K562 (cell line): ENCODE data around the gene PRDX2. TPM values are rescaled to one million over a fixed set of nuclear protein-coding genes. Genes with fewer than 3 reads are reported as not detected.

Source experiments
- AFF4 ChIP-seq: sonication (generic); formaldehyde crosslinking; IDR thresholded peaks from 2 replicates; pipeline ENCODE4 v1.8.0; 2023; ENCODE audit warnings: mild to moderate bottlenecking, missing genetic modification reagents
- DACH1 ChIP-seq: fragments of 450-650 bp; IDR thresholded peaks from 2 replicates; pipeline ENCODE4 v1.6.1; 2018; ENCODE audit not compliant: partially characterized antibody
- EGR1 ChIP-seq: fragments of 450-650 bp; conservative IDR thresholded peaks from 2 replicates; pipeline ENCODE4 v1.6.1; 2017; ENCODE audit warnings: mild to moderate bottlenecking
- FOXJ3 ChIP-seq: sonication (generic); formaldehyde crosslinking; IDR thresholded peaks from 2 replicates; pipeline ENCODE4 v1.4.0; 2020; ENCODE audit warnings: mild to moderate bottlenecking, missing genetic modification reagents
- L3MBTL2 ChIP-seq: fragments of 450-650 bp; IDR thresholded peaks from 2 replicates; pipeline ENCODE4 v1.6.1; 2016; ENCODE audit warnings: mild to moderate bottlenecking, moderate library complexity
- NFRKB ChIP-seq: fragments of 450-650 bp; IDR thresholded peaks from 2 replicates; pipeline ENCODE4 v1.6.1; 2016; ENCODE audit warnings: low read depth
- RBM15 ChIP-seq: fragments of 200-400 bp; formaldehyde crosslinking; IDR thresholded peaks from 2 replicates; pipeline ENCODE4 v1.6.1; 2018; ENCODE audit warnings: mild to moderate bottlenecking, low read length, moderate library complexity; ENCODE audit not compliant: insufficient read depth
- SIN3A ChIP-seq, 2 experiments: fragments of 150-350 bp in 1 of 2; IDR thresholded peaks; 2 replicates each; pipeline ENCODE4 v1.6.1; 2011 to 2016; ENCODE audit warnings: borderline replicate concordance in 2 of 2, low read depth in 2 of 2, low read length in 2 of 2, mild to moderate bottlenecking in 2 of 2, moderate library complexity in 2 of 2; ENCODE audit not compliant: control insufficient read depth in 1 of 2
- TEAD2 ChIP-seq: fragments of 450-650 bp; IDR thresholded peaks from 2 replicates; pipeline ENCODE4 v1.6.1; 2016; ENCODE audit warnings: missing genetic modification characterization, control low read depth, missing compliant biosample characterization
- TFE3 ChIP-seq: fragments of 450-650 bp; formaldehyde crosslinking; IDR thresholded peaks from 2 replicates; pipeline ENCODE4 v1.4.0; 2020; ENCODE audit warnings: mild to moderate bottlenecking, mixed read lengths
- XRCC3 ChIP-seq: fragments of 450-650 bp; IDR thresholded peaks from 2 replicates; pipeline ENCODE4 v1.6.1; 2017; ENCODE audit warnings: mild to moderate bottlenecking, moderate library complexity
- ZBTB2 ChIP-seq: fragments of 450-650 bp; IDR thresholded peaks from 2 replicates; pipeline ENCODE4 v1.6.1; 2016; ENCODE audit warnings: antibody characterized with exemption
- polyA plus RNA-seq, 8 experiments: library from polyadenylated mRNA; depleted of rRNA in 4 of 8; stranded (reverse) in 5 of 8; unstranded in 3 of 8; fragments of >200 nt; fragmentation: Nextera tagmentation in 2 of 8; fragmentation: Illumina TruSeq in 1 of 8; extraction: Ambion mirVana in 2 of 8; extraction: Trizol in 1 of 8; gene quantifications; 2 replicates each; pipeline versions ENCODE4 v1.2.1 to v1.2.3, GENCODE V29; 2011 to 2014; ENCODE audit warnings: inconsistent platforms in 1 of 8, missing spikeins in 1 of 8
- total RNA-seq, 7 experiments: library from RNA; depleted of rRNA in 6 of 7; stranded (reverse); fragments of >200 nt in 6 of 7; fragmentation: Illumina TruSeq in 2 of 7; extraction: Trizol in 2 of 7; gene quantifications; 2 replicates each; pipeline versions ENCODE4 v1.2.1 to v1.2.3, GENCODE V29; 2011 to 2021; ENCODE audit warnings: low replicate concordance in 1 of 7
- TF ChIP-seq, protein P1 (sequence below): fragments of 450-650 bp; formaldehyde crosslinking; IDR thresholded peaks from 2 replicates; pipeline ENCODE4 v1.4.0; 2020; ENCODE audit warnings: mild to moderate bottlenecking, moderate library complexity
- TF ChIP-seq, protein P2 (sequence below), 3 experiments: IDR thresholded peaks in 2 of 3; conservative IDR thresholded peaks in 1 of 3; 2 replicates each; pipeline ENCODE4 v1.5.1; 2011 to 2012; ENCODE audit warnings: low read length in 3 of 3, mild to moderate bottlenecking in 3 of 3, control low read depth in 2 of 3, improper control_type of control experiment in 1 of 3, inconsistent platforms in 1 of 3, low read depth in 1 of 3, mixed read lengths in 1 of 3, moderate library complexity in 1 of 3; ENCODE audit not compliant: insufficient read depth in 2 of 3

PRDX2 gene
- total and polyA plus RNA-seq, 9 of the 15 experiments (the other 6 are each of a cell fraction or from before 2014, with no cell fraction given), result 206 to 1,183 (median 415) TPM

DNA sequence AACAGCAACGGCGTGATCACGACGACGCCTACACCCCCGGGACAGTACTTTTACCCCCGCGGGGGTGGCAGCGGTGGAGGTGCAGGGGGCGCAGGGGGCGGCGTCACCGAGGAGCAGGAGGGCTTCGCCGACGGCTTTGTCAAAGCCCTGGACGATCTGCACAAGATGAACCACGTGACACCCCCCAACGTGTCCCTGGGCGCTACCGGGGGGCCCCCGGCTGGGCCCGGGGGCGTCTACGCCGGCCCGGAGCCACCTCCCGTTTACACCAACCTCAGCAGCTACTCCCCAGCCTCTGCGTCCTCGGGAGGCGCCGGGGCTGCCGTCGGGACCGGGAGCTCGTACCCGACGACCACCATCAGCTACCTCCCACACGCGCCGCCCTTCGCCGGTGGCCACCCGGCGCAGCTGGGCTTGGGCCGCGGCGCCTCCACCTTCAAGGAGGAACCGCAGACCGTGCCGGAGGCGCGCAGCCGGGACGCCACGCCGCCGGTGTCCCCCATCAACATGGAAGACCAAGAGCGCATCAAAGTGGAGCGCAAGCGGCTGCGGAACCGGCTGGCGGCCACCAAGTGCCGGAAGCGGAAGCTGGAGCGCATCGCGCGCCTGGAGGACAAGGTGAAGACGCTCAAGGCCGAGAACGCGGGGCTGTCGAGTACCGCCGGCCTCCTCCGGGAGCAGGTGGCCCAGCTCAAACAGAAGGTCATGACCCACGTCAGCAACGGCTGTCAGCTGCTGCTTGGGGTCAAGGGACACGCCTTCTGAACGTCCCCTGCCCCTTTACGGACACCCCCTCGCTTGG lies 9.3 kb downstream of the PRDX2 start (continued):
- TF ChIP-seq AFF4 (peak; percentile 93), SIN3A (IDR thresholded peaks at IDR 0.05; ENCODE audit: borderline replicate concordance in 2 of 2, control insufficient read depth in 1 of 2, low read depth in 2 of 2, low read length in 2 of 2) (peak; percentile 67 to 68; a peak in 2 of 4 replicates), ZBTB2 (peak; percentile 35; the same call in 1 of the 2 replicates), FOXJ3 (CRISPR knock-in tag) (no peak), NFRKB (no peak), DACH1 (peak; percentile 65), RBM15 (peak; percentile 96; the same call in 1 of the 2 replicates), TFE3 (CRISPR knock-in tag) (peak; percentile 92), EGR1 (peak; percentile 74), L3MBTL2 (peak; percentile 94), TEAD2 (no peak), XRCC3 (no peak)
- TF ChIP-seq, protein P1, sequence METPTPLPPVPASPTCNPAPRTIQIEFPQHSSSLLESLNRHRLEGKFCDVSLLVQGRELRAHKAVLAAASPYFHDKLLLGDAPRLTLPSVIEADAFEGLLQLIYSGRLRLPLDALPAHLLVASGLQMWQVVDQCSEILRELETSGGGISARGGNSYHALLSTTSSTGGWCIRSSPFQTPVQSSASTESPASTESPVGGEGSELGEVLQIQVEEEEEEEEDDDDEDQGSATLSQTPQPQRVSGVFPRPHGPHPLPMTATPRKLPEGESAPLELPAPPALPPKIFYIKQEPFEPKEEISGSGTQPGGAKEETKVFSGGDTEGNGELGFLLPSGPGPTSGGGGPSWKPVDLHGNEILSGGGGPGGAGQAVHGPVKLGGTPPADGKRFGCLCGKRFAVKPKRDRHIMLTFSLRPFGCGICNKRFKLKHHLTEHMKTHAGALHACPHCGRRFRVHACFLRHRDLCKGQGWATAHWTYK (CRISPR knock-in tag), result 0 out of 2 replicates have a peak, but pooled peaks have one; percentile 36
- TF ChIP-seq, protein P2, sequence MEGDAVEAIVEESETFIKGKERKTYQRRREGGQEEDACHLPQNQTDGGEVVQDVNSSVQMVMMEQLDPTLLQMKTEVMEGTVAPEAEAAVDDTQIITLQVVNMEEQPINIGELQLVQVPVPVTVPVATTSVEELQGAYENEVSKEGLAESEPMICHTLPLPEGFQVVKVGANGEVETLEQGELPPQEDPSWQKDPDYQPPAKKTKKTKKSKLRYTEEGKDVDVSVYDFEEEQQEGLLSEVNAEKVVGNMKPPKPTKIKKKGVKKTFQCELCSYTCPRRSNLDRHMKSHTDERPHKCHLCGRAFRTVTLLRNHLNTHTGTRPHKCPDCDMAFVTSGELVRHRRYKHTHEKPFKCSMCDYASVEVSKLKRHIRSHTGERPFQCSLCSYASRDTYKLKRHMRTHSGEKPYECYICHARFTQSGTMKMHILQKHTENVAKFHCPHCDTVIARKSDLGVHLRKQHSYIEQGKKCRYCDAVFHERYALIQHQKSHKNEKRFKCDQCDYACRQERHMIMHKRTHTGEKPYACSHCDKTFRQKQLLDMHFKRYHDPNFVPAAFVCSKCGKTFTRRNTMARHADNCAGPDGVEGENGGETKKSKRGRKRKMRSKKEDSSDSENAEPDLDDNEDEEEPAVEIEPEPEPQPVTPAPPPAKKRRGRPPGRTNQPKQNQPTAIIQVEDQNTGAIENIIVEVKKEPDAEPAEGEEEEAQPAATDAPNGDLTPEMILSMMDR (IDR thresholded peaks at IDR 0.05 in 2 of 3, conservative IDR thresholded peaks at IDR 0.05 in 1 of 3; ENCODE audit: insufficient read depth in 2 of 3, low read depth in 1 of 3, low read length in 3 of 3), result 0 out of 6 replicates have a peak, but pooled peaks of 1 of the 3 experiments have one; percentile 10
